Psoas muscle (tissue), 8 donors: ENCODE measurements around the gene DGKB. TPM values are rescaled to one million over a fixed set of nuclear protein-coding genes. Genes with fewer than 3 reads are reported as not detected.

Experiments used
- ATAC-seq, 4 donors: fragments of 200-7000 bp; cut with Tn5 transposase; one replicate each; pipeline ENCODE4 v1.9.1; 2020; ENCODE audit warnings: moderate library complexity in 3 of 4, mild to moderate bottlenecking in 2 of 4
- DNase-seq, 2 donors: peaks; one replicate each; pipeline ENCODE4 v3.0.0-alpha.2; 2020
- H3K27ac ChIP-seq: fragments of 200-600 bp; one replicate; pipeline ENCODE4 v1.8.0; 2022
- H3K27me3 ChIP-seq, 3 donors: fragments of 200-600 bp in 1 of 3; one replicate each; pipeline versions ENCODE4 v1.6.1 to v1.8.0; 2013 to 2022; ENCODE audit warnings: low read length in 2 of 3, mild to moderate bottlenecking in 2 of 3, moderate library complexity in 1 of 3; ENCODE audit not compliant: insufficient read depth in 3 of 3
- H3K36me3 ChIP-seq, 2 donors: fragments of 200-600 bp in 1 of 2; one replicate each; pipeline versions ENCODE4 v1.6.1 to v1.8.0; 2013 to 2022; ENCODE audit warnings: low read depth in 1 of 2, mild to moderate bottlenecking in 1 of 2, moderate library complexity in 1 of 2; ENCODE audit not compliant: insufficient read depth in 1 of 2
- H3K4me1 ChIP-seq: fragments of 200-600 bp; one replicate; pipeline ENCODE4 v1.8.0; 2022
- H3K4me3 ChIP-seq: fragments of 200-600 bp; one replicate; pipeline ENCODE4 v1.8.0; 2022; ENCODE audit warnings: mild to moderate bottlenecking
- H3K9me3 ChIP-seq: fragments of 200-600 bp; one replicate; pipeline ENCODE4 v1.8.0; 2022
- WGBS, 3 donors: extraction: QIAGEN DNeasy Blood & Tissue Kit; methylation state at CpG; one replicate each; pipeline versions ENCODE4 v1.1.6 to v1.1.7; 2013; 5-methylcytosine and 5-hydroxymethylcytosine counted together
- intact Hi-C, 2 donors: fragments of 100-400 bp; cut with DNase I; formaldehyde crosslinking; loops; one replicate each; pipeline versions ENCODE4 v1.11.0 to v1.14.2; 2022
- polyA plus RNA-seq, 3 donors: library from polyadenylated mRNA; stranded (reverse); fragments of 200-250 nt; gene quantifications; one replicate each; pipeline ENCODE4 v1.2.3, GENCODE V29; 2013
- total RNA-seq, 4 donors: library from RNA; stranded (reverse); fragmentation: NEBNext Ultra II Directional in 2 of 4; extraction: Animal tissue kit (Norgen Biotek cat#: 25700) in 2 of 4; gene quantifications; one replicate each; pipeline versions ENCODE4 v1.2.1 to v1.2.4, GENCODE V29; 2021 to 2023
- TF ChIP-seq, protein P1 (sequence below): fragments of 200-600 bp; IDR thresholded peaks from one replicate; pipeline ENCODE4 v1.8.0; 2022; ENCODE audit warnings: antibody characterized with exemption
- donor health status: healthy with polysubstance abuse.
- donor health status: DM: no; HTN: no; CAD: no; lungs with moderate emphysema.
- donor health status: Bipolar disorder and iron deficiency.
- donor health status: healthy.
- donor health status: DM: yes; HTN: yes; CAD: no.
- donor health status: DM: no; HTN: no; CAD: no.
- donor health status: DM: no; HTN: no; CAD: no.
- donor health status: DM: yes; HTN: yes; CAD: no.

DGKB gene
- total and polyA plus RNA-seq, 7 donors, result 0.01 to 0.26 (median 0.04) TPM; not detected in 2

- intact Hi-C loops, result no loop called here
Observed at GRCh38 chr7:14666913-14667312, 235.6 kb downstream of the DGKB start.

GRCh38 chr7:14666304-14666703 is 236.2 kb downstream of the DGKB start:
- WGBS, 3 donors, result 22 to 37% (median 28%) methylated on average over 1 of the region's 1 CpG
- TF ChIP-seq, protein P1, sequence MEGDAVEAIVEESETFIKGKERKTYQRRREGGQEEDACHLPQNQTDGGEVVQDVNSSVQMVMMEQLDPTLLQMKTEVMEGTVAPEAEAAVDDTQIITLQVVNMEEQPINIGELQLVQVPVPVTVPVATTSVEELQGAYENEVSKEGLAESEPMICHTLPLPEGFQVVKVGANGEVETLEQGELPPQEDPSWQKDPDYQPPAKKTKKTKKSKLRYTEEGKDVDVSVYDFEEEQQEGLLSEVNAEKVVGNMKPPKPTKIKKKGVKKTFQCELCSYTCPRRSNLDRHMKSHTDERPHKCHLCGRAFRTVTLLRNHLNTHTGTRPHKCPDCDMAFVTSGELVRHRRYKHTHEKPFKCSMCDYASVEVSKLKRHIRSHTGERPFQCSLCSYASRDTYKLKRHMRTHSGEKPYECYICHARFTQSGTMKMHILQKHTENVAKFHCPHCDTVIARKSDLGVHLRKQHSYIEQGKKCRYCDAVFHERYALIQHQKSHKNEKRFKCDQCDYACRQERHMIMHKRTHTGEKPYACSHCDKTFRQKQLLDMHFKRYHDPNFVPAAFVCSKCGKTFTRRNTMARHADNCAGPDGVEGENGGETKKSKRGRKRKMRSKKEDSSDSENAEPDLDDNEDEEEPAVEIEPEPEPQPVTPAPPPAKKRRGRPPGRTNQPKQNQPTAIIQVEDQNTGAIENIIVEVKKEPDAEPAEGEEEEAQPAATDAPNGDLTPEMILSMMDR, result no peak
- Histone ChIP-seq H3K27me3 (no peaks in the 10 kb centered on the region), H3K9me3 (no peaks in the 10 kb centered on the region), H3K4me3 (no peak overlapping the region), H3K4me1 (no peaks in the 10 kb centered on the region), H3K36me3 (no peaks in the 10 kb centered on the region), H3K27ac (no peak overlapping the region)
- intact Hi-C loops, result no loop called here
- no peak for DNase-seq
- ATAC-seq, result no peak

More at GRCh38 chr7:14666913-14667312, 235.6 kb downstream of the DGKB start:
- H3K36me3 ChIP-seq, result no peaks in the 10 kb centered on the region
- H3K27me3 ChIP-seq, result no peaks in the 10 kb centered on the region
- no peak for ATAC-seq
- TF ChIP-seq, protein P1, result no peak
- DNase-seq, result no peak
- H3K4me3 ChIP-seq, result no peak overlapping the region
- H3K27ac ChIP-seq, result no peak overlapping the region
- WGBS, 3 donors, result 21 to 26% (median 22%) methylated on average over 2 of the region's 2 CpGs
- H3K9me3 ChIP-seq, result no peaks in the 10 kb centered on the region
- H3K4me1 ChIP-seq, result no peaks in the 10 kb centered on the region

DNA sequence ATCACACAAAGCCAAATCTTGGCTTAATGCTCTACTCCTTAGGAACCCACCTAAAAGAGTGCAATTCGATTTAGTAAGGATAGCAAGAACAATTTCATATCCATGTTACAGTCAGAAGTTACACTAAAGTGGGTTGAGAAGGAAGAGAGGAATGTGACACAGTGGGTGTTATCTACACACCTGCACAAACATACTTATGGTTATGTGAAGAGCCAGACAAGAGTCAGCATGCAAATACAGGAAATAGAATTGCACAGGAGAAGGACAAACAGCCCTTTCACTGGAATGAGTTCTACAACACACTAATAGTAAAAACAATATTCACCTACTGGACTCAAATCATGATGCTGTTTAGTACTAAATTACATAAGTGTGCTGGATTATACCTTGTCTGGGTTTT is 262.8 kb downstream of the DGKB start:
- WGBS, 3 donors, result 64 to 76% (median 70%) methylated on average over 1 of the region's 1 CpG
- ATAC-seq, result no peak
- TF ChIP-seq, protein P1, result no peak
- no peaks in the 10 kb centered on the region for H3K27me3 ChIP-seq
- intact Hi-C loops, result no loop called here
- no peak for DNase-seq
- no peak overlapping the region for H3K27ac ChIP-seq
- no peaks in the 10 kb centered on the region for H3K4me1 ChIP-seq
- H3K4me3 ChIP-seq, result no peak overlapping the region
- peaks cover 7% of the 10 kb centered on the region for H3K9me3 ChIP-seq
- H3K36me3 ChIP-seq, result no peaks in the 10 kb centered on the region

DNA sequence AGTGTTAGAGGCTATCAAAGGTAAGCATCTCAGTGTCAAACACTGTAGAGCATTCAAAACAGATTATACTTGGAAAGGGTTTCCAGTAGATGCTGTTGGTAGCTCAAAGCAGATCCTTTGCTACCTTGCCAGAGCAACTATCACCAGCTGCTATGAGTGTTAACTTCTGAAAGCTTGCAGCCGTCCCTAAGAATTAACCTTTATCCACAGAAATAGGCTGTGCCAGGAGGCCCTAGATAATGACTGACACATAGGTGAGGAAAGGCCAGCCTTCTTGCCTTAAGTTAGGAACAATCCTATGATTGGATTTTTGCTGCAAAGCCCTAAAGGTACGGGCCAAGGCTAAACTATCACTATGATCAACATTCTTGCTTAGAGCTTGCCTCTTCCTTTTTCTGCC is 263.2 kb downstream of the DGKB start:
- TF ChIP-seq, protein P1, result no peak
- Histone ChIP-seq H3K36me3 (no peaks in the 10 kb centered on the region), H3K9me3 (peaks cover 3% of the 10 kb centered on the region), H3K27ac (no peak overlapping the region), H3K4me1 (no peaks in the 10 kb centered on the region), H3K27me3 (no peaks in the 10 kb centered on the region), H3K4me3 (no peak overlapping the region)
- intact Hi-C loops, result no loop called here
- no peak for DNase-seq
- no peak for ATAC-seq
- 50 to 57% (median 52%) methylated on average over 2 of the region's 2 CpGs for WGBS, 3 donors

GRCh38 chr7:14637968-14638367 is 264.6 kb downstream of the DGKB start:
- intact Hi-C loops, result no loop called here
- H3K4me3 ChIP-seq, result no peak overlapping the region
- TF ChIP-seq, protein P1, result no peak
- DNase-seq (no peak), ATAC-seq (no peak)
- WGBS, 3 donors, result 64 to 66% (median 65%) methylated on average over 2 of the region's 2 CpGs
- no peaks in the 10 kb centered on the region for H3K4me1 ChIP-seq
- no peaks in the 10 kb centered on the region for H3K9me3 ChIP-seq
- H3K36me3 ChIP-seq, result no peaks in the 10 kb centered on the region
- H3K27ac ChIP-seq, result no peak overlapping the region
- H3K27me3 ChIP-seq, result no peaks in the 10 kb centered on the region
